ENCODE results near the gene TGDS.

TGDS gene

GRCh38 chr13:94524407-94524806, 71.5 kb downstream of the TGDS start:
- no peak overlapping the region for H3K4me3 ChIP-seq (ENCODE audit: low read depth, low read length)
- DNase-seq (ENCODE audit: low read depth), result no peak

Data from skeletal muscle cell (primary cell).